Hematopoietic multipotent progenitor cell treated with erythropoietin and hydrocortisone succinate and interleukin-3 and kit ligand, for 4 days (in vitro differentiated cells): ENCODE data around the gene DPF3.

Experiments
- DNase-seq: peaks from one replicate; pipeline ENCODE4 v3.0.0-alpha.2; 2015

DPF3 gene

GRCh38 chr14:72588521-72588920 lies 305.4 kb downstream of the DPF3 start:
- no peak for DNase-seq

DNA sequence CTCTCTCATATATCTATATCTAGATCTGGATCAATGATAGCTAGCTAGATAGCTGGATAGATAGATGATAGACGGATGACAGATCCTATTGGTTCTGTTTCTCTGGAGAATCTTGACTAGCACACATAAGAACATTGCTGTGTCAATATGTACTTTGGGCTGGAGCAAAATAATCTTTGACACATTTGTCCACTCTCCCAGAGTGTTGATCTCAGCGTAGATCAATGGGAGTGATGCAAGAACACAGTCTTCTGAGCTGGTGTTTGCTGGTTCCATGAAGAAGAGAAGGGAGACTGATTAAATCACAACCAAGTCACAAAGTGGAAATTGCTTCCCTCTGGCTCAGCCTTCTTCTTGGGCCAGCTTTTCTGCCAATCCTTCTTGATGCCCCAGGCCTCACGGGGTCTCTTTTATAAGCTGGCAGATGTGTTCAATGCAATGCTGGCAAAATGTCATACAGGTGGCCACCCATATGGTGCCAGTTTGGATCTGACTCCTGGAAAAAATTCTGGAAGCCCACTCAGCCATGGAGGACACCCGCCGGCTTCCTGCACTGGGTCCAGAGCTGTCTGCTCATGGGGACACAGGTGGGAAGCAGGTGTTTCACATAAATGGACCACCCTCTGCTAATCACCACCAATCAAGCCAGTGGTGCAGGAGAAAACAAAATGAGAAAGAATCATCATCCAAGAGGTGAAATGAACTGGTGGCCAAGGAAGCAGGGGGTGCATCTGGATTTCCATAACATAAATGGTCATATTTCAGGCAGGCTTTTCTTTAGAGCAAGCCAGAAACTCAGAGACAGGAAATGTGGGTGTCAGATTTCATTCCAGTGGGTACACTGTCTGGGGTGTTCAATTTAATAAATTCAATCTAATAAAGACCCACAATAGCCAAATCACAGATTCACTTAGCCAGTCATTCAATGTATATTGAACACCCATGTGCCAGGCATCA lies 310.3 kb downstream of the DPF3 start:
- no peak for DNase-seq

DNA sequence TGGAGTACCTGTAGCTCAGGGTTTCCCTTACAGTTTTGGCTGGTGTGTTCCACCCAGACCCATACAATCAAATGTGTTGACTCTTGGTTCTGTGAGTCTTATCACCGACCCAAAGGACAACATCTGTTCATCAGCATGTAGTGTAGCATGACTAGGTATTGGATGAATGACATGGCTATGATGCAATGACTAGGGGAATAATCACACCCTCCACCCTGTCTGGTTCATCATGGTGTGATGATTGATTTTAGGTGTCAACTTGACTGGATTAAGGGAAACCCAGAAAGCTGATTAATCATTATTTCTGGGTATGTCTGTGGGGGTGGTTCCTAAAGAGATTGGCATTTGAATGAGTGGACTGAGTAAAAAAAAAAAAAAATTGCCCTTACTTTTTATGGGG lies 311.3 kb downstream of the DPF3 start:
- DNase-seq: no peak

DNA sequence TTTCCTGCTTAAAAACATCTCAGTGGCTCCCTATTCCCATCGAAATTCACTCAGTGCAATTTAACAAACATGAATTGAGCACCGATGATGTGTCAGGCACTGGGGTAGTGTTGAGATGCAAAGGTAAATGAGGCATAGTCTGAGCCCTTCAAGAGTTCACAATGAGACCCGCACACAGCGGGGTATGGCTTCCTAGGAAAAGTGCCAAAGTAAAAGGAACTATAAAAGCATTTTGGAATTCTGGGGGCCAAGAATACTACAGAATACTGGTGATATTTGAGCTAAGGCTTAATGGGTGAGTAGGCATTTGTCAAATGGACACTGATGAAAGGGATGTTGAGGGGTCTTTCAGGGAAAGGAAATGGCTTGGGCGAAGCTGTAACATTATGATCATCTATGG lies 315.4 kb downstream of the DPF3 start:
- no peak for DNase-seq

DNA sequence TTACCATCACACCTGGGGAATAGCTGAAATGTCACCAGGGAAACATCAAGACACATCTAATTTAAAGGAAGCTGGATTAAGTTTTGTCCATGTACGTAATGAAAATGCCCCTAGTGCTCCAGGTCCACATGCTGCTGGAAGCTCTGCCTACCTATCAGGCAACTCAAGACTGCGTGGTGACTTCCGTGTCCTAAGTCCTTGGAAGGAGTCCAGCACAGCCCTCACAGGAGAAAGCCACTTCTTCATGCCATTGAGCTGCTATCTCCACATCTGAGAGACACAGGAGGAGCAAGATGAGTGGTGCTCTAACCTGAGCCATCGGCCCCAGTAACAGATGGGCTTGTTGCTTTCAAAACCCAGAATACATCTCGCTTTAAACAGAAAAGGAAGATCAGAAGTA lies 316.4 kb downstream of the DPF3 start:
- DNase-seq: no peak

GRCh38 chr14:72576258-72576657 lies 317.6 kb downstream of the DPF3 start:
- no peak for DNase-seq

DNA sequence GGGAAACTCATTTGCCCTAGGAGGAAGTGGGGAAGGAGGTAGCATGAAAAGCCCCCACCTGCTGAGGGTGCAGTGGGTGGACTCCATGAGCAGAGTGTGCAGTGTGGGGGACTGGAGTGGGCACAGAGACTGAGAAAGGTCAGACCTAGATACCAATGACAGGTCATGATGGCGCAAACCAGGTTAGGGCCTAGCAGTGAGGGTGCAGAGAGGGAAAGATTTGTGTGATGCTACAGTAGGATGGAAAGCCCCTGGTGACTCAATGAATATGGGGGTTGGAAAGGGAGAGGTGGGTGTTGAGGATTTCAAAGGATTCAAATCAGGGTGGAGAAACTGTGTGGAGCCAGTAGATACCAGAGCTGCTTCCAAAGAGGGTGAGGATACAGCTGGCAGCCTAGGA lies 319.2 kb downstream of the DPF3 start:
- DNase-seq: no peak

GRCh38 chr14:72573725-72574417 lies 320.0 kb downstream of the DPF3 start:
- no peak for DNase-seq
